HK-2 (cell line): ENCODE results near the gene ATPAF2.
"Not testable (repeated sequence)": the region's sequence is repeated elsewhere in the genome, so short reads cannot be mapped to it uniquely, and the experiment has no call there.

ENCODE experiments used
- DNase-seq: peaks from one replicate; pipeline ENCODE4 v3.0.0-alpha.2; 2018; ENCODE audit not compliant: unreplicated experiment

The ATPAF2 gene

GRCh38 chr17:18009609-18010420 is 29.2 kb downstream of the ATPAF2 start:
- no peak for DNase-seq

- no peak for DNase-seq
Observed at GRCh38 chr17:18008496-18009268, 30.3 kb downstream of the ATPAF2 start.

- no peak for DNase-seq
Observed at GRCh38 chr17:18006495-18007239, 32.3 kb downstream of the ATPAF2 start.

- DNase-seq: no peak
Observed at GRCh38 chr17:18005496-18005895, 33.5 kb downstream of the ATPAF2 start.

- DNase-seq: no peak
Observed at GRCh38 chr17:18004884-18005305, 34.1 kb downstream of the ATPAF2 start.

- no peak for DNase-seq
Observed at GRCh38 chr17:18004345-18004744, 34.6 kb downstream of the ATPAF2 start.

GRCh38 chr17:18002171-18002570 is 36.8 kb downstream of the ATPAF2 start:
- DNase-seq: no peak

GRCh38 chr17:18000030-18000408 is 38.9 kb downstream of the ATPAF2 start:
- DNase-seq: no peak

- DNase-seq: no peak
Observed at GRCh38 chr17:17999364-18000029, 39.5 kb downstream of the ATPAF2 start.

GRCh38 chr17:17998934-17999333 is 40.0 kb downstream of the ATPAF2 start:
- no peak for DNase-seq

GRCh38 chr17:17995887-17996286 is 43.1 kb downstream of the ATPAF2 start:
- DNase-seq: not testable (repeated sequence)

- DNase-seq: no peak
Observed at GRCh38 chr17:17994271-17995069, 44.5 kb downstream of the ATPAF2 start.

- DNase-seq: no peak
Observed at GRCh38 chr17:17993852-17994251, 45.1 kb downstream of the ATPAF2 start.

- DNase-seq: no peak
Observed at GRCh38 chr17:17993366-17993765, 45.6 kb downstream of the ATPAF2 start.

- DNase-seq: no peak
Observed at GRCh38 chr17:17990282-17990681, 48.7 kb downstream of the ATPAF2 start.

- DNase-seq: no peak
Observed at GRCh38 chr17:17989618-17990017, 49.4 kb downstream of the ATPAF2 start.

- no peak for DNase-seq
Observed at GRCh38 chr17:17989081-17989480, 49.9 kb downstream of the ATPAF2 start.

- DNase-seq: no peak
Observed at GRCh38 chr17:17988427-17988945, 50.5 kb downstream of the ATPAF2 start.

- DNase-seq: no peak
Observed at GRCh38 chr17:17987901-17988300, 51.1 kb downstream of the ATPAF2 start.

GRCh38 chr17:17987187-17987896 is 51.6 kb downstream of the ATPAF2 start:
- DNase-seq: no peak
